Kidney glomerular epithelial cell (primary cell): Measurements from ENCODE around the gene NHERF1.

Experiments used
- DNase-seq: peaks from one replicate; lab custom pipeline; 2025; lab: John Stamatoyannopoulos, UW

Gene NHERF1

DNA sequence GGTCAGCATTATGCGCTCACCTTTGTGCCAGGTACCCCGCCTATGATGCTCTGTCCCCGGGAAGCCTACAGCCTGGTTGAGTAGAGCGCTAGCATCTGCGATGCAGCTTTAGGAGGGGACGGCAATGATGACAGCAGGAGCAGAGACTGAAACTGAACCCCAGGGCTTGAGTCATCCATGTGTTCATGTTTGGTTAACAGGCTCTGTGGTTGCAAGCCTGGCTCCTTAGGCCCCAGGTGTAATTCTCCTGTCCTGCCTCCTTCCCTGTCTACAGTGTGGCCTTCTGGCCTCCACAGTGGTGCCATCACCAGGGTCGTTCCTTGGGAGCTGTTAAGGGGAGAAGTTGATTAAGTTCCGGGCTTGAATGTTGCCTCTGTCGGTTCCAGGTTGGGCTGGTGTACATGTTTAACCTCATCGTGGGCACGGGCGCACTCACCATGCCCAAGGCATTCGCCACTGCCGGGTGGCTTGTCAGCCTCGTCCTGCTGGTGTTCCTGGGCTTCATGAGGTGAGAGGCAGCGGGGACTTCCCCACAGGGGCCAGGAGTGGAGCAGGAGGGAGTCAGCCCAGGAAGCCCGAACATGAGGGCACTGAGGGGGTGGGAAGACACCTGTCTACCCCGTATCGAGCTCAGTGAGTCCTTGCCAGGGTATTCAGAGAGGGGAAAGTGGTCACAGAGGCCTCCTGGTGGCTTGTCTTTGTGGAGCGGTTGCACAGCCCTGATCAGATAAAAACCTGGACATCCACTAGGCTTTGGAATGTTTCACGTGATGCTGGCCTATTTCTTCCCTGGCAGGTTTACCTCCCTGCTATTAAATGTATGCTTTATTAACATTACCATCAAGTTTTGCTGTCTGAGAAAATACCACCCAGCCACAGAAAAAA, 36.9 kb downstream of the NHERF1 start:
- no peak for DNase-seq

DNA sequence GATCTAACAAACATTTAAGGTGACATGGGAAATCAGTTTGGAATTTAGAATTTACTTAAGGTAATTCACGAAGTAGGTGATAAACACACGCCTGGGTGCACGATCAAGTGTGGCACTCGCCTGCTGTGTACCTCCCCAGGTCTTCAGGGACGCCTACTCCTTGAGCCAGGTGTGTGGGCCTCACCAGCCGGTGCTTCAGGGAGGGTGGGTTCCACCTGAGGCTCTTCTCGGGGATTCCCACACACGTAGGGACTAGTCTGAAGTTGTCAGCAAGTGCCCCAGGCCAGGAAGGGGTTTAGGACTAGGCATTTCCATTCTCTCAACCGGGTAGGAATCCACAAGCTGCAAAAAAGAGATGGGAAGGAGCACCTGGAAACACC, 37.5 kb downstream of the NHERF1 start:
- no peak for DNase-seq

DNA sequence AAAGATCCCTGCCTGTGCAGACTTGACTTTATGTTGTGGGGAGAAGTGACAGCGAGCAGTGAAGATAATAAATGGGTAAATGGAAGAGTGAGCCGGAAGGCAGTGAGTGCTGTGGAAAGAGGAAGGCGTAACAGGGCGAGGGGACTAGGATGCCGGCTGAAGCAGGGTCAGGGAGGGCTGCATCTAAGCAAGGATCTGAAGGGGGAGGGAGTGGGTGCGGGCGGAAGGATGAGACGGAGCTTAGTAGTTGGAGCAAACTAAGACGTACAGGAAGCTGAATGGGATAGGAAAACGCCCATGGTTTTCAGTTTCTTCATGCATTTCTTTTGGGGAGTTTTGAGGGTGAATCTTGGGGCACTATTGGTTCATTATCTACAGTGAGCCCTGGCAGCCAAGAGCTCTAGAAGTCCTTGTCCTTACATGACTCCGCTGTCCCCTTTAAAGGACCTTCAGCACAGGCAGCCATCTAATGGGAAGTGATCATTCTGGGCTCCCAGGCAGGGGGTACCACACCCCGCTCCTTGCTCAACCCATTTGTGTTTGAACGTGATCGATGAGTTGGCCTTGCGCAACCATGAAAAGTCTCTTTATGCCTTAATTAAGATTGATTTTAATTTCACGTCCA, 38.1 kb downstream of the NHERF1 start:
- no peak for DNase-seq

DNA sequence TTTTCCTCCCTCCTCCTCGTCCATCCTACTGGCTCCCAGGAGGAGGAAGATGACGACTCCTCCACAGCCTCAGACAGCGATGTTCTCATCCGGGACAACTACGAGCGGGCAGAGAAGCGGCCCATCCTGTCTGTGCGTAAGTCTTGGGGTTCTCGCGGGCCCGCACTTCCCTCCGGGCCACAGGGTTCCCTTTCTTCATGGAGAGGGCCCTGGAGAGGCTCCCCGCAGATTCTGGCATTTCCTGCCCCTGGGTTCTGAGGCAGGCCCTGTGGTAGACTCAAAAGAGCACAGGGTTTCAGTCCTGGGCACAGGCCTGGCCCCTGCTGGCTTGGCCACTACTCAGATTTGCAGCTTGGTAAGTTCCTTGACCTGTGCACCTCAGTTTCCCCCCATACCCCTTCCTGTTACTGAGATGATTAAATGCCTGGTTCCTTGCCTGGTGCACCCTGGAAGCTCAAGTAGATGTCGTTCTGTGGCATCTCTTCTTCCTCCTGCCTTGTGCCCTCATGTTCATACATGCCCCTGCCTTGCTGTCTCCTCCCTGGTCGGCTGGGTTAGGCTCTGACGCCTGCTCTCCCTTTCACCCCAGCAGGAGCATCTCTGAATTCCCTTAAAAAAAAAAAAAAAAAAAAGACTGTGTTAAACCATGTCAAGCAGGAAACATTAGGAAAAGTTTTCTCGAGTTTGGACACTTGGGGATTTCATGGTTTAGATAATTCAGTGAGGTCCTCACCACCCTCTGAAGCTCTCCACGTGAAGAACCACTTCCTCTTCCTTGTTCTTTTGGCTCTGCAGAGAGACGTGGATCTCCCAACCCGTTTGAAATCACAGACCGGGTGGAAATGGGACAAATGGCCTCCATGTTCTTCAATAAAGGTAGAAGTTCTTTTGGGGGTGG, 42.0 kb downstream of the NHERF1 start:
- no peak for DNase-seq

DNA sequence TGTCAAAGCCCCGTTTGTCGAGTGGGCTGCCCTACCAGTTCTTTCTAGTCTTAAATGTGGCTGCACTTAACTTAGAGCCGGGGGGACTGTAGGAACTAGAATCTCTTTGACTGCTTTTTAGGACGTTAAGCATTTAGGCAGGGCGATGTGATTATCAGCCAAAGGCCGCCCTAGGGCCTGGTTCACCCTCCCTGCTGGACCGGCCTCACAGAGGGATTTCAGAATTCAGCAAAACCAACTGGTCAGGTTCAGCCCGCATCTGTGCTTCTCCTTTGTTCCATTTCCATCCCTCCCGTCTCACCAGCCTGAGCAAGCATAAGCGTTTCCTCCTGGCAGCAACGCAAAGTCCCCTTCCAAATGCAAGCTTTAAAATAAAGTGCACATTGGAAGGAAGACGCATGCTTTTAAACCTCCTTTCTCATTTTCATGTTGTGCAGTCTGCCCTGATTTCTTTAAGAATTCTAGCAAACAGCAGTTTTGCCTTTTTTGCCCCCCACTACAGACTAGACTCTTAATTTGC, 44.2 kb downstream of the NHERF1 start:
- DNase-seq, result no peak

DNA sequence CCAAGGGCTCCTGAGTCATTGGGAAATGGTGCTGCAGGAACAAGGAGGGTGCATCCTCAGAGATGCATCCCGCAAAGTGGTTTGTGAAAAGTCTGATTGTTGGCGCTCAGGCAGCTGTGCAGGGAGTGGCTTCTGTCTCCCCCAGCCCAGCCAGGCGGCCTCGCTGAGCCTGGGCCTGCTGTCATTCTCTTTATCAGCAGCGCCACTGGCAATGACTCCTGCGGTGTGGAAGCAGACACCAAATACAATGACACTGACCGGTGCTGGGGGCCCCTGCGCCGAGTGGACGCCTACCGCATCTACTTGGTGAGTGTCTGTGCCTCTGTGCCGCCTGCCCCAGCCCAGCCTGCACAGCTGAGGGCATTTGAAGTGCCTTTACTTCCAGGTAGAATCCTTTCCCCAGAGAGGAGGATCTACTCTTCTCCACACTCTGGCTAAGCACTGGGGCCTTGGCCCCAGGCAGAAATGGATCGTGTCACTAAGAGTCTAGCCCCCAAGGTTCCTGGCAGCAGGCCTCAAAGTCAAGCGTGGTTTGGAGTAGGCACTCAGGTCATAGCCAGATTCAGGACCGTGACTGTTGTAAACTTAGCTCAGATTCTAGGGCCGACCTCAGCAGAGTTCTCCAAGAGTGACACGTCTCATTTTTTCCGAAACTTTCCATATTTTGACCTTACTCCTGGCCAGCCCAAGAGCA, 47.0 kb downstream of the NHERF1 start:
- DNase-seq, result no peak

DNA sequence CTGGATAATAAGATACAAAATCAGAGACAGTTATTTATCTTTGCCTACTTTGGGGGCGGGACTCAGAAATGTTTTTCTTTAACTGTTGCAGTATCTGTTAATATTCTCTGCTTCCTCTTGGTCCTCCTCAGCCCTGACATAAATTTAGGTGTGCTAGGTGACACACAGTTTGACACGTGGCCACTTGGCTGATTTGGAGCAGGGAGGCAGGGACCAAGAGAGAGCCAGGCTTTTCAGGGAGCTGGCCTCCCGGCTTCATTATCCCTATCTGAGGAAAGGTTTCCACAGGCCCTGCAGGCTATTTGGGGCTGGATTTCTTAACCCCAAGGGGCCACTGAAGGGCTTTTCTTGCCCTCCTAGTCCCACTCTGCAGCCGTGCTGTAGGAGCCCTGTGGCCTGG, 47.8 kb downstream of the NHERF1 start:
- DNase-seq, result no peak

DNA sequence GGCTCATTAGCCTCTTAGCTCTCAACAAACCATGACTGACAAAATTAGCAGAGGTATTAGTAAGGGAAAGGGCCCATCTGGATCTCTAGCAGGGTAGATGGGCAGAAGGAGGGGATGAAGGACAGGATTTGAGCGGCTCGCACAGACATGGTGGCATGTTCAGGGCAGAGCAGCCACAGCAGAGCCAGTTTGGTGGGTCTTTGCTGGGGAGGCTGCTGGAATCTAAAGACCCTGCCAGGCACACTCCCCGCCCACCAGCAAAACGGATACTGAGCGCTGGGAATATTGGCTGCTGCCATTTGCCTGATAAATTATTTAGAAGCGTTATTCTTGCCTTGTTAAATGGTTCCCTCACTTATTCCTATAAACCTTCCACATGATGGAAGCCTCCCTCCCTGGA, 48.4 kb downstream of the NHERF1 start:
- no peak for DNase-seq

DNA sequence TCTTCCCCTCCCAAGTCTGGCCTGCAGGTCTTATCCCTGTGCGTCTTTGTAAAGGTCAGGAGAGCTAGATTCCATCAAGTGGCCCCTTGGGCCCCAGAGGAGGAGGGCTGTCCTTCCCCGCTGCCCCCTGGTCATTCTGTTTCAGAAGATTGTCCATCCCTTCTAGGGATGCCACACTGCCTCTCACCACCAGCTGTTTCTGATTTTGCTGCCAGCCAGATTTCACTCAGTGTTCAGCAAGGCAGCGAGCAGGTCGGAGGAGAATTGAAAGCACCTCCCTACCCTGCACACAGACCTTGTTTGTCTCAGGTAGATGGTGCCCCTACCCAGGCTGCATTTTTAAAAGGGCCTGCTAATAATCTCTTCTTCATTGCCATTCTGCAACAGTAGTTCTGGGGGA, 49.4 kb downstream of the NHERF1 start:
- no peak for DNase-seq

DNA sequence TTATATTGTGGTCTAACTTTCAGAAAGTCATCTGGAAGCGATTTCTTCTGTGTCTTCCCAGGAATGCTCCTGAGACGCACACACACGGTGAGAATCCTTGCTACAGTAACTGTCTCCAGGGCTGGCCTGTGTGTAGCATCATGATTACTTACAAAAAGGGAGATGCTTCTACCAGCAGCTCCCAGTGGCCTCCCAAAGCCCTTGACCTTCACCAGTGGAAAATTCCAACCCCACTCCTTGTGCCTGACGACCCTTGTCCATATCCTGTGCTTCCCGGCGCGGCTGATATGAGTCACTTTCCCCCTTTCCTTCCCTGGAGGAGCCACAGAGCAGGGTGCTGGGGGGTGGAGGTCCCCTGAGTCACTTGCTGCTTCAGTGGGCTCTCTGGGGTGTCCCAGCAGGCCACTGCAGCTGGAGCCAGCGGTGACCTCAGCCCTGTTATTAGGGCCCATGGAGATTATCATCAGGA, 49.8 kb downstream of the NHERF1 start:
- DNase-seq, result peak; percentile 24

DNA sequence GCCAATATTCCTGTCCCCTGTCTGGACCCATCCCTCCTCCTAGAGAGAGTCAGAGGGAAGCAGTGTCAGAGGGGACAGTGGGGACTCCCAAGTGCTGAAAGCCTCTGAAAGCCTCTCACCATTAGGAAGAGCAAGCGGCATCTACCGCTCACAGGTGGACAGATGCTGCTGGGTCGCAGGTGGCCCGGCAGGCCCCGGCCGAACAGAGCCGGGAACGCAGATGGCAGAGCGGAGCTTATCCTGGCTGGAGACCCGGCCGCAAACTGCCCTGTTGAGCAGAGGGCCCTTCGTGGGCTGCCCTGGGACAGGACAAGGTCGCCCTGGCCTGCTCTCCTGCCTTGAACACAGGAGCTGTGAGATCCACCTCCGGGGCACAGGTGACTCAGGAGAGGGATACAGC, 50.7 kb downstream of the NHERF1 start:
- DNase-seq, result no peak

DNA sequence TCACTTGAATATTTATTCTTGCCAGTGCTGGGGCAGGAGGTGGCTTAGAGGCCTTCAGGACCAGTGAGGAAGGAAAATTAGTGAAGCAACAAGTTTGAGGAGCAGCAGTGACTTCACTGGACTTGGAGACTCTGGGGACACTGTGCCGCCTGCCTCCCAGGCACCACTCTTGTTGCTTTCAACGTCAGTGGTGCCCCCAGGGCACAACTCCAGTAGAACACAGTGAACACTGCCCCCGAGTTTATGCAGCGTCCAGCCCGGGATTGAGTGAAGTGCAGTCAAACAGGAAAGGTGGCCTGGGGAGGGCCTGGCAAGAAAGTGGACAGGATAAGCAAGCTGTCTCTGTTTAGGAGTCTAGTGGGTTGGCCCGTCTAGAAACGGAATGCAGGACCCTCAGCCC, 52.1 kb downstream of the NHERF1 start:
- DNase-seq, result no peak

DNA sequence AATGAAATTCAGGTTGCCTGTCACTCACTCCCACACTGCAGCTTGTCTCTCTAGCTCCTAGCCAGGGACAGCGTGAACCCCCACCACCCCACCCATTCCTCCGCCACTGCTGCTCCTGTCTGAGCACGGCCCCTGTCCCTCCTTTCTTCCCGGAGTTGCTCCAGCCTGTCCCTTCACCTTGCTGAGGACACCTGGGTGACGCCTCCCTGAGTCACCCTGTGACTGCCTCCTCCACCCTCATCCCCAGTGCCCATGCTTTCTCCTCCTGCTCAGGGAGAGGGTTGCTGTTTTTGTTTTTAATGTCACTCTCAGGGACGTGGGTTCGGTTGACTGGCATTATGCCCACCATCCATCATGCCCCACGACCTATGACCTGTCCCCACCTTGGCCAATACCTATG, 53.5 kb downstream of the NHERF1 start:
- no peak for DNase-seq

DNA sequence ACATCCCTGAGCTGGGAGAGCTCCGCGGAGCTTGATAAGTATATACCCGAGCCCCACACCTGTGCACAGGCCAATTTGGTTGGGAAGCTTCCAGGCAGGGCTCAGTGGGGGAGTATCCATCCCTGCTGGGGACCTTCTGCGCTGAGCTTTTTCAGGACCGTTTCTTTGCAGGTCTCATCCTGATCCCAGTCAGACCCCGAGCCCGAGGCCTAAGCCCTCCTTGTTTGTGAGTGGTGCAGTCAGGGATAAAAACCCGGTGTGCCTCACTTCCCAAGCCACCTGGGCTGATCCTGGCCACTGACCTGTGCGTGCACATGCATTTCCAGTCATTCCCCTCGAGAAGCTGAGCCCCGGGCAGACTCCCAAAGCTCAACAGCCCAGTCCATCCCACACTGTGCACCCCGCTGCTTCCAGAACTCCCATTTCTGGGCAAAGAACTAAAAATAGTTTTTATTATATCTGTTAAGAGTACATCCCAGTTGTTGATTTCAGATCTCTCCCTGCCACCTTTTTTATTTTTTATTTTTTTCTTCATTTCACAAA, 55.0 kb downstream of the NHERF1 start:
- no peak for DNase-seq

DNA sequence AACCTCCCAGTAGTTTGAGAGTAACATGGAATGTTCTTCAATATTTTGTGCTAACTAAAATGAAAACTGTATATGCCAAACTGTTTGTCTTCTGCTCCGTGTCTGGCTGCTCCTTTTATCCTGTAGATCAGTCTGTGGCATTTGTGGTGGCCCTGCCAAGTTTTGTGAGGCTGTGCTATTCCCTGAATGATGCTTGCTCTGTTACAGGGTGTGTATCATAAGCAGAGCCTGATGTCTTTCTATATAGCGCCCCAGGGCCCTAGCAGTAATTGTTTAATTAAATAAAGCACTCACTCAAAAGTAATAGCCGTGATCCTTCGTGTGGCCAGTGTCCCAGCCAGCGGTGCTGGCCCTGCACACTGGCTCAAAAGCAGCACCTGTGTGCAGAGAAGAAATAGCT, 55.5 kb downstream of the NHERF1 start:
- no peak for DNase-seq

DNA sequence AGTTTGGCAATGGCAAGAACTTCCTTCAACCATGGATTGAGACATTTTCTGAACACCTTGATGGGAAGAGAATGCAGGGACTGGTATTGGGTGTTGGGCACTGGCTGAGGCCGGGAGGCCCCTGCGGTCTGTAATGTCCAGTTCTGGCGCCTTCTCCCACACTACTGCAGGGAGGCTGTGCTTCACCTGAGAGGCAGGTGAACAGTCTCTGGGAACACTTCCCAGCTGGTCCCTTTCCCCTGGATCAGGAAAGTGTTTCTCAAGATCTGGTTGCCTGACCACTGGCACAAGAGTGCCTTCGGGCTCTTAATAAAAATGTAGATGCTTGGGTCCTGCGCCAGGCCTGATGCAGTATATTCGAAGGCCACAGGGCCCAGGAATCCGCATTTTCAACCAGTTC, 56.3 kb downstream of the NHERF1 start:
- no peak for DNase-seq

DNA sequence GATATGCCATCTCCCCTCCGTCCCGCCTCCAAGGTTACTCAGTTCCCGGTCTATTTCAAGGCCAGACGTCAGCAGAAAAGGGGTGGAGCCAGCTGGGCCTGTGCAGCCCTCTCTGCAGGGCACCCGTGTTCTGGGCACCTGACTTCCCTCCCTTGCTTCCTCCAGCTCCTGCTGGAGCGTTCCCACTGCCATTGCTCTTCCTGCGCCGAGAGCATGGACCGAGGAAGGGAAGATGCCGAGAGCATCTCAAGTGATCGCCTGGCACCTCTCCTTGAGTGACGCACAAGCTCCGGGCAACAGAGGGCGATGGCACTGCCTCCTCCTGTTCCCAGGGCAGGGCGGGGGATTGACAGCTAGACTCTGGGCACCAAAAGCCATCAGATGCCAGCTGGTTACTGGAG, 57.2 kb downstream of the NHERF1 start:
- DNase-seq, result no peak

DNA sequence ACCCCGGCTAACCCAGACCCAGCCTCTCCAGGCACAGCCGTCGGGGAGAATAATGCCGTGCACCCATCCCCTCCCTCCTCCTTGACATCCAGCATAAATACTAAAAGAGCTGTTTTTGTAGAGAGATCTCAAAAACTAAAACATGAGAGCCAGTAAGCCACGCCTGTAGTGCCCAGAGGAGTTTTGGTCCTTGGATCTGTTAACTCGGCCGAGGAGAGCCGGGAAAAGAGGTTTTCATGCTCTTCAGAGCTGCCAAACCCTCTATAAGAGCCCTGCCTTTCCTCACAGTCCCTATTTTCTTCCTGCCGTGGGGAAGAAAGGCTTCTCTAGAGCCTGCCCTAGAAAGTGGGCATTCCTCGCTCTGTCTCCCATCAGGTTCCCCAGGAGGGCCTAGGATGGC, 57.9 kb downstream of the NHERF1 start:
- no peak for DNase-seq

DNA sequence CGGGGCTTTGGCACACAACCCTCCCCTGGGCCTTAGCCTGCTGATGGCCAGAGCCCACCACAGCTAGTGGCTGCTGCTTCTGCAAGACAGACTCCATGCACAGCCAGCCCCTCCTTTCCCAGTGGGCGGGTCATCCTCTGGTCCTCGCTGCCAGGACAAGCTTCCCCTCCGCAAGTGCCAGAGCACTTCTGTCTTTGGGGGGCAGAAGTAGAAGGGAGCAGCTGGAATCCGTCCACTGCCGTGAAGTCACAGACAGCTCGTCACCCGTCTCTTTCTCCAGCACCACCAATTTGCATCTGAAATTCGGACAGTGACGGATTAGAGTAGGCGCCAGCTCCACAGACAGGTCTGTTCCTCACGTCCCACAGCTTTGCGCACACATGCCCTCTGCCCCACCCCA, 59.0 kb downstream of the NHERF1 start:
- DNase-seq, result no peak

DNA sequence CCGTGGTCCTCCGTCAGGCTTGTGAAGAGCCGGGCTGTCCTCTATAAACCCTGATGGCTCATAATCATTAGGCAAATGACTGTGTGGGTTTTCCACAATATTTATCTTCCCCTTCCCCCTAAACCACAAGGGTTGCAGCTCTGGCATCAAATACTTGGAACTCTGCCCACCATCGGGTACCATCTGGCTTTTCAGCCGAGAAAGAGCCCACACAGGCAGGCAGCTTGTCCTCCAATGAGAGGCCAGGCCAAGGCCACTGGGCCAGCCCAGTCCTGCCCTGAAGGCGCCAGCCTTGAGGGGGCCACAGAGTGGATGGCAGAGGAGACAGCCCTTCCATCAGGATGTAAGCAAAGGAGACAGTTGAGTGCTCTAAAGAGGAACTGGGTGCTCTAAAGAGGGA, 59.5 kb downstream of the NHERF1 start:
- DNase-seq, result no peak

DNA sequence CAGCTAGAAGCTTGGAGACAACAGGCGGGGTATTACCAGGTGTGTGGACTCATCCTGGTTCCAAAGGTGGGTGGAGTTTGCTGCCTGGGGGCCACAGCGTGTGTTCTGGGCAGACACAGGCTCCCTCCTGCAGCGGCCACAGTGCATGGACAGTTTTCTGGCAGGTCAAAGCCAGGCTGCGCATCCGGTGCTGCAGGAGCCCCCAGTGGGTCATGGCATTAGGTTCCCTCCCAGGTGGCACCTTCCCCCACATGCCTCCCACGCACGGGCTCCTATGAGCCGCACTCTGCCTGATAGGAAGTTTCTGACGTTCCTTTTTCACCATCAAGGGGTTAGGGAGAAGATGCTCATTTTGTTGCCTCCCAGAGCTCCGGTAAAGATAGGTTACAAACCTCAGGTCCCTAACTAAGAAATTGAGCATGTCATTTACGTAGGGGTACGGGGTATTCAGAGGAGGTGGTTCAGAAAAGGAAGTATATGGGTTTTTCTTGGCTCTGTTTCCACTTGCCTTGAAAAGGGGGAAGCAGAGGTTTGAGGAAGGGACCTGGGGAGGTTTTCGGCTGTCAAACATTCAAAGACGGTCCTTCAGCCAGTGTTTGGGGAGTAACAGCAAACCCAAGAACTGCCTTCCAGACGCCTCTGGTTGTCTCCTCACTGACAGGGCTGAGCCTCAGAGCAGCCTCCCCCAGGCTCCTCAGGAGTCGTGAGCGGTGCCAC, 60.4 kb downstream of the NHERF1 start:
- no peak for DNase-seq
